H1 (cell line): ENCODE results near the gene ALOX12.

ENCODE experiments used
- POLR2AphosphoS5 ChIP-seq: IDR thresholded peaks from 2 replicates; pipeline ENCODE4 v1.6.1; 2011; ENCODE audit warnings: low read depth, low read length
- SUZ12 ChIP-seq: fragments of 200-600 bp; sonication (generic); IDR thresholded peaks from 2 replicates; pipeline ENCODE4 v1.6.1; 2012; ENCODE audit warnings: mild to moderate bottlenecking, inconsistent platforms, low read length, moderate library complexity, mixed read lengths

DNA sequence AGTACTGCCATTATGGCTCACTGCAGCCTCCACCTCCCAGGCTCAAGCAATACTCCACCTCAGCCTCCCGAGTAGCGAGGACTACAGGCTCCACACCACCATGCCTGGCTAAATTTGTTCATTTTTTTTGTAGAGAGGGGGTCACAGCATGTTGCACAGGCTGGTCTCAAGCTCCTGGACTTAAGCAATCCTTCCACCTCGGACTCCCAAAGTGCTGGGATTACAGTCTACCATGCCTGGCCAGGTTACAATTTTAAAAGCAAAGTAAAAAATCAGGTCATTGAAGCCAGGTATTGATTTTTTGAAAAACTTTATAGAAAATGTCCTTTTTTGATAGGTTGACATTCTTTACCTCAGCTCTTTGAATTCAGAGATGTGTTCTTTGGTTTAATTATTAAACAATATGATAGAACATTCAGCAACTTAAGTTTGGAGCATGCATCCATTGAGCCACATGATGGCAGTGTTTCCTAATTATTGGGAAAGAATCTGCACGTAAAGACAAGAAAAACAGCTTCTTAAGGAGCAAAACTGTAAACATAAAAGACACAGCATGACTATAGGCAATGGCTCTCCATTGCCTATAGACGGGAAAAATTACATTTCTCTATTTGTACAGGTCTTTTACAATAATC lies 49.8 kb downstream of the ALOX12 start:
- TF ChIP-seq POLR2AphosphoS5 (no peak), SUZ12 (no peak)
